Measurements from ENCODE around the gene FNDC3B.

Gene FNDC3B

GRCh38 chr3:172380632-172381031 lies 341.3 kb downstream of the FNDC3B start:
- DNase-seq, result no peak

GRCh38 chr3:172383306-172383796 lies 344.0 kb downstream of the FNDC3B start:
- DNase-seq, result no peak

- DNase-seq, result no peak
Measured at GRCh38 chr3:172384836-172385235, 345.5 kb downstream of the FNDC3B start.

GRCh38 chr3:172387728-172388127 lies 348.4 kb downstream of the FNDC3B start:
- no peak for DNase-seq

- DNase-seq, result no peak
Measured at GRCh38 chr3:172388412-172389078, 349.2 kb downstream of the FNDC3B start.

GRCh38 chr3:172390792-172391191 lies 351.4 kb downstream of the FNDC3B start:
- DNase-seq, result no peak

- no peak for DNase-seq
Measured at GRCh38 chr3:172391592-172392302, 352.4 kb downstream of the FNDC3B start.

GRCh38 chr3:172394692-172395091 lies 355.3 kb downstream of the FNDC3B start:
- DNase-seq, result no peak

- no peak for DNase-seq
Measured at GRCh38 chr3:172396400-172396799, 357.0 kb downstream of the FNDC3B start.

- DNase-seq, result no peak
Measured at GRCh38 chr3:172397716-172398405, 358.5 kb downstream of the FNDC3B start.

GRCh38 chr3:172398484-172398883 lies 359.1 kb downstream of the FNDC3B start:
- DNase-seq, result no peak

GRCh38 chr3:172402090-172402489 lies 362.7 kb downstream of the FNDC3B start:
- DNase-seq, result no peak

- DNase-seq, result no peak
Measured at GRCh38 chr3:172402892-172403643, 363.7 kb downstream of the FNDC3B start.

GRCh38 chr3:172404237-172404962 lies 365.0 kb downstream of the FNDC3B start:
- DNase-seq, result no peak

GRCh38 chr3:172405914-172406313 lies 366.5 kb downstream of the FNDC3B start:
- DNase-seq, result no peak

- DNase-seq, result no peak
Measured at GRCh38 chr3:172407872-172408271, 368.5 kb downstream of the FNDC3B start.

- DNase-seq, result no peak
Measured at GRCh38 chr3:172410702-172411477, 371.5 kb downstream of the FNDC3B start.

- DNase-seq, result no peak
Measured at GRCh38 chr3:172411478-172411947, 372.1 kb downstream of the FNDC3B start.

- DNase-seq, result no peak
Measured at GRCh38 chr3:172415323-172415722, 375.9 kb downstream of the FNDC3B start.

- no peak for DNase-seq
Measured at GRCh38 chr3:172437713-172438112, 398.3 kb downstream of the FNDC3B start.

- DNase-seq, result no peak
Measured at GRCh38 chr3:172438186-172438585, 398.8 kb downstream of the FNDC3B start.
